GM19099 (cell line): ENCODE measurements around the gene PSMD3.

Source experiments
- POLR2A ChIP-seq: IDR thresholded peaks from 3 replicates; pipeline ENCODE4 v1.6.1; 2011; ENCODE audit warnings: low read depth; ENCODE audit not compliant: insufficient read length; ENCODE audit errors: extremely low read depth

The PSMD3 gene

GRCh38 chr17:40014375-40014980 lies 33.9 kb downstream of the PSMD3 start:
- no peak for TF ChIP-seq POLR2A

DNA sequence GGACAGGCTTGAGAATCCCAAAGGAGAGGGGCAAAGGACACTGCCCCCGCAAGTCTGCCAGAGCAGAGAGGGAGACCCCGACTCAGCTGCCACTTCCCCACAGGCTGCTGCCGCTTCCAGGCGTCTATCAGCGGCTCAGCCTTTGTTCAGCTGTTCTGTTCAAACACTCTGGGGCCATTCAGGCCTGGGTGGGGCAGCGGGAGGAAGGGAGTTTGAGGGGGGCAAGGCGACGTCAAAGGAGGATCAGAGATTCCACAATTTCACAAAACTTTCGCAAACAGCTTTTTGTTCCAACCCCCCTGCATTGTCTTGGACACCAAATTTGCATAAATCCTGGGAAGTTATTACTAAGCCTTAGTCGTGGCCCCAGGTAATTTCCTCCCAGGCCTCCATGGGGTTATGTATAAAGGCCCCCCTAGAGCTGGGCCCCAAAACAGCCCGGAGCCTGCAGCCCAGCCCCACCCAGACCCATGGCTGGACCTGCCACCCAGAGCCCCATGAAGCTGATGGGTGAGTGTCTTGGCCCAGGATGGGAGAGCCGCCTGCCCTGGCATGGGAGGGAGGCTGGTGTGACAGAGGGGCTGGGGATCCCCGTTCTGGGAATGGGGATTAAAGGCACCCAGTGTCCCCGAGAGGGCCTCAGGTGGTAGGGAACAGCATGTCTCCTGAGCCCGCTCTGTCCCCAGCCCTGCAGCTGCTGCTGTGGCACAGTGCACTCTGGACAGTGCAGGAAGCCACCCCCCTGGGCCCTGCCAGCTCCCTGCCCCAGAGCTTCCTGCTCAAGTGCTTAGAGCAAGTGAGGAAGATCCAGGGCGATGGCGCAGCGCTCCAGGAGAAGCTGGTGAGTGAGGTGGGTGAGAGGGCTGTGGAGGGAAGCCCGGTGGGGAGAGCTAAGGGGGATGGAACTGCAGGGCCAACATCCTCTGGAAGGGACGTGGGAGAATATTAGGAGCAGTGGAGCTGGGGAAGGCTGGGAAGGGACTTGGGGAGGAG lies 34.7 kb downstream of the PSMD3 start, which contains the start of gene CSF3:
Gene CSF3 (plus strand): TSS at position 436 of the 993 bp plus-strand sequence. CDS start 35 bp downstream, at position 471.
- no peak for TF ChIP-seq POLR2A

DNA sequence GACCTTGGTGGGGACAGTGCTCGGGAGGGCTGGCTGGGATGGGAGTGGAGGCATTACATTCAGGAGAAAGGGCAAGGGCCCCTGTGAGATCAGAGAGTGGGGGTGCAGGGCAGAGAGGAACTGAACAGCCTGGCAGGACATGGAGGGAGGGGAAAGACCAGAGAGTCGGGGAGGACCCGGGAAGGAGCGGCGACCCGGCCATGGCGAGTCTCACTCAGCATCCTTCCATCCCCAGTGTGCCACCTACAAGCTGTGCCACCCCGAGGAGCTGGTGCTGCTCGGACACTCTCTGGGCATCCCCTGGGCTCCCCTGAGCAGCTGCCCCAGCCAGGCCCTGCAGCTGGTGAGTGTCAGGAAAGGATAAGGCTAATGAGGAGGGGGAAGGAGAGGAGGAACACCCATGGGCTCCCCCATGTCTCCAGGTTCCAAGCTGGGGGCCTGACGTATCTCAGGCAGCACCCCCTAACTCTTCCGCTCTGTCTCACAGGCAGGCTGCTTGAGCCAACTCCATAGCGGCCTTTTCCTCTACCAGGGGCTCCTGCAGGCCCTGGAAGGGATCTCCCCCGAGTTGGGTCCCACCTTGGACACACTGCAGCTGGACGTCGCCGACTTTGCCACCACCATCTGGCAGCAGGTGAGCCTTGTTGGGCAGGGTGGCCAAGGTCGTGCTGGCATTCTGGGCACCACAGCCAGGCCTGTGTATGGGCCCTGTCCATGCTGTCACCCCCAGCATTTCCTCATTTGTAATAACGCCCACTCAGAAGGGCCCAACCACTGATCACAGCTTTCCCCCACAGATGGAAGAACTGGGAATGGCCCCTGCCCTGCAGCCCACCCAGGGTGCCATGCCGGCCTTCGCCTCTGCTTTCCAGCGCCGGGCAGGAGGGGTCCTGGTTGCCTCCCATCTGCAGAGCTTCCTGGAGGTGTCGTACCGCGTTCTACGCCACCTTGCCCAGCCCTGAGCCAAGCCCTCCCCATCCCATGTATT lies 35.7 kb downstream of the PSMD3 start:
- no peak for TF ChIP-seq POLR2A

GRCh38 chr17:40017422-40018080 lies 36.9 kb downstream of the PSMD3 start:
- no peak for TF ChIP-seq POLR2A

GRCh38 chr17:40018211-40019121 lies 37.9 kb downstream of the PSMD3 start:
- TF ChIP-seq POLR2A: no peak

DNA sequence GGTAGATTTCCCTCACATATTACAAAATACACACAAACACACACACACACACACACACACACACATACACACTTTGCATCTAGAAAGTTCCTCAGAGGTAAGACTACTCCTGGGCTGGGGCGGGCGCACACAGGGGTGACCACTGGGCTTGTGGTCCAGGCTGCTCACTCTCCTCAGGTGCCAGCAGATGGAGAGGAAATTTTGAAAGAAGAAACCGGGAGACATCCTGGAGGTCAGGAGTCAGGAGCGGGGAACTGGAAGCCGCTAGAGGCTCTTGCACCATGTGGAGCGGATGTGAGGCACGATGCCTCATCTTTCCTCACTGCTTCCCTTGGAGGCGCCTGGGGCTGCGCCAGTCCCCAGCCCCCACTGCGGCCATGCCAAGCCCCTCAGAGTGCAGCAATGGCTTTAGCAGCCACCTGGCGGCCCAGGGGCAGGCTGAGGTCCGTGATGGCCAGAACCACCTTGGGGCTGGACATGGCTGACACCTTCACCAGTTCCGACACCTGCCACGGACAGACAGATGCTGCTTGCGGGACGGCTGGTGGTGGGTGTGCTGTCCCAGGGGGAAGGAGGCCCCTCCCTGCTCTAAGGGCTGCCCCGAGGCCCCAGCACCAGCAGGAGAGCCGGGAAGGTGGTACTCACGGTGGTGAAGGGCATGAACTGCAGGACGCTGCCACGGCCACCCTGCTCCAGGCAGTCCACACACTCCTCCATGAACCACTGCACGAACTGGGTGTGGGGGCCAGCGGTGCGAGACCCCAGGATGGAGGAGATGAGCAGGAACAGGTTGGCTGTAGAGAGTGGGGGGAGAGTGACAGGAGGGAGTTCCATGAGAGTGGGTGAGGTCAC lies 38.8 kb downstream of the PSMD3 start:
- TF ChIP-seq POLR2A: no peak

DNA sequence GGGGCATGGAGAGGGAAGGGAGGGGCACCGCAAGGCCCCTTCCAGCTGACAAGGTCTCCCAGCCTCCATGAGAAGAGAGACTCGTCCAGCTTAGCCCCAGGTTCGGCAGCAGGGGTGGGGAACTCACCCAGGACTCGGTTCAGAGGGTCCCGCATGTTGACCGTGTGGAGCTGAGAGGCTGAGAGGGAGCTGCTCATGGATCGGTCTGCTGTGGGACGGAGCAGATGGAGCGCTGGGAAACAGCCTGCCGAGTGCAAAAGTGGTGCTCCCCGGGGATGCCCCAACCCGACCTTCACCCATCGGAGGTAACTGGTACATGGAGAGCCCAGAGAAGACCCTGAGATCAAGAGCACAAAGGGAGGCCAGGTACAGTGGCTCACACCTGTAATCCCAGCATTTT lies 39.5 kb downstream of the PSMD3 start:
- TF ChIP-seq POLR2A: no peak

GRCh38 chr17:40021451-40021971 lies 40.9 kb downstream of the PSMD3 start:
- TF ChIP-seq POLR2A: no peak

DNA sequence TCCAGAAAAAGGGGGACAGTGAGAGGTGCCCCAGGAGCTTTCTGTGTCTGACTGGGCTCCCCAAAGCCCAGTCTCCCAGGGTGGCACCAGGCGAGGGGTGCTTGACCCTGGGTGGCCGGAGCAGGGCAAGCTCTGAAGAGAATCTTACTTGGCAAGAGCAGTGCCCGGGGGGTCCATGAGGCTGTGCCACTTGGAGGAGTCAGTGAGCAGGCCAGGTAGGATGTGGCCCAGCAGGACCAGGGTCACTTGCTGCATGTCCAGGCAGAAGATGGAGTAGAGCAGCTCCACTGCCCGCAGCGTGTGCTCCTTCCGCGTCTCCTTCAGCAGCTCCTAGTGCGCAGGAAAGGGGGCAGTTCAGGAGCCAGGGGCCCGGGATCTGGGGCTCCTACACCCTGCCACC lies 41.9 kb downstream of the PSMD3 start:
- TF ChIP-seq POLR2A: no peak

- TF ChIP-seq POLR2A: no peak
Measured at GRCh38 chr17:40022961-40023541, 42.4 kb downstream of the PSMD3 start.

DNA sequence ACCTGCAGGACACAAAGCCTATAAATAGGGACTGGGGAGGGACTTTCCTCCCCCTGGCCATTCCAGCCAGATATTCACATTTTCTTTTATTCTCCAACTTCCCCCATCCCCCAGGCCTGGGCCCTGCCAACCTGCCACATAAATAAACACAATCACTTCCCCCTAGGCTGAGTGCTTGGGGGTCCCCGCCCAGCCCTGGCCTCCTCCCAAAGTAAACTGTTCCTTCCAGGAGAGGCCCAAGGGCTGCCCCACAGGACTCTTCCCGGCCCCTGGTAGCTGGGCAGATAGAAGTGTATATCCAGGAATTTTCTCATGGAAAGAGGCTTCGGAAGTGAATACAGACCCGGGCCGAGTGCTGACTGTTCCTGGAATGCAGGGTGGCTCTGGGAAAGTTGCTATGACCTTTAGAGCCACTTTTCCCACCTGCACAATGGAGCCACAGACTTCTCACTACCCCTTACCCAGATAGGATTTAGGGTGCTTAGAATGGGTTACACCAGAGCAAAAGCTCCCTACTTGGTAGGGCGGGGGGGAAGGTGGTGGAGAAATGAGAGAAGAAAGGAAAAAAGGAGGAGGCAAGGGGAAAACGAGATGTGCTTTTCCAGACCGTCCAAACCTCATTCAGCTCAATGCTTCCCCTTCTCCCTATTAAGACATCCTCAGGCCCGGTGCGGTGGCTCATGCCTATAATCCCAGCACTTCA lies 43.1 kb downstream of the PSMD3 start:
- TF ChIP-seq POLR2A: no peak

DNA sequence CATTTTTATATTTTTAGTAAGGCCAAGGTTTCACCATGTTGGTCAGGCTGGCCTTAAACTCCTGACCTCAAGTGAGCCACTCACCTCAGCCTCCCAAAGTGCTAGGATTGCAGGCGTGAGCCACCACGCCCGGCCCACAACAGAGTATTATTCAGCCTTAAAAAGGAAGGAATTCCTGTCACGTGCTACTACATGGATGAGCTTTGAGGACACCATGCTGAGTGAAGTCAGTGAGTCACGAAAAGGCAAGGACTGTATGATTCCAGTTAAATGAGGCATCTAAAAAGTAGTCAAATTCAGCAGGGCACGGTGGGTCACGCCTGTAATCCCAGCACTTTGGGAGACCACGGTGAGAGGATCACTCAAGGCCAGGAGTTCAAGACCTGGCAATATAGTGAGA lies 44.3 kb downstream of the PSMD3 start:
- TF ChIP-seq POLR2A: no peak

GRCh38 chr17:40025559-40025958 lies 45.0 kb downstream of the PSMD3 start:
- TF ChIP-seq POLR2A: no peak
